A673 (cell line): ENCODE data around the gene MAPK4. TPM values are rescaled to one million over a fixed set of nuclear protein-coding genes. Genes with fewer than 3 reads are reported as not detected.

Experiments
- BruUV-seq: library from RNA; stranded (reverse); fragments of 400-500 nt; replicated peaks from 2 replicates; lab custom pipeline; 2021; lab: Mats Ljungman, UMichigan
- CTCF ChIA-PET: fragments of 300-600 bp; sonication (Branson Sonifier 250); formaldehyde crosslinking; loops from one replicate; lab custom pipeline; 2022; ENCODE audit warnings: antibody characterized with exemption; lab: Charles Lee
- POLR2A ChIA-PET: fragments of 300-600 bp; sonication (Branson Sonifier 250); formaldehyde crosslinking; loops from one replicate; lab custom pipeline; 2022; ENCODE audit warnings: antibody characterized with exemption; ENCODE audit not compliant: low non-redundant PET; lab: Charles Lee
- DNase-seq: peaks from one replicate; pipeline ENCODE4 v3.0.0-alpha.2; 2015; ENCODE audit warnings: low spot score
- H3K27ac ChIP-seq: fragments of 200-600 bp; sonication (generic); 2 replicates; pipeline ENCODE4 v1.5.1; 2016; ENCODE audit warnings: mixed run types, low read depth, mild to moderate bottlenecking, mixed read lengths, antibody characterized with exemption, low read length; ENCODE audit not compliant: poor library complexity, severe bottlenecking
- H3K27me3 ChIP-seq: fragments of 200-600 bp; sonication (generic); replicated peaks from 2 replicates; pipeline ENCODE4 v1.6.1; 2017; ENCODE audit warnings: mixed run types, low read depth, mild to moderate bottlenecking, mixed read lengths, antibody characterized with exemption, low read length; ENCODE audit not compliant: insufficient read depth, poor library complexity
- H3K36me3 ChIP-seq: fragments of 200-600 bp; sonication (generic); 2 replicates; pipeline ENCODE4 v1.6.1; 2016; ENCODE audit warnings: mixed run types, mild to moderate bottlenecking, mixed read lengths, antibody characterized with exemption, low read length; ENCODE audit not compliant: insufficient read depth, poor library complexity, severe bottlenecking
- H3K4me1 ChIP-seq: fragments of 200-600 bp; sonication (generic); 2 replicates; pipeline ENCODE4 v1.6.1; 2017; ENCODE audit warnings: mixed run types, mild to moderate bottlenecking, mixed read lengths, antibody characterized with exemption, low read length; ENCODE audit not compliant: insufficient read depth, poor library complexity, severe bottlenecking
- H3K4me3 ChIP-seq: fragments of 200-600 bp; sonication (generic); 2 replicates; pipeline ENCODE4 v1.5.1; 2016; ENCODE audit warnings: low read depth, mixed run types, mild to moderate bottlenecking, mixed read lengths, low read length; ENCODE audit not compliant: poor library complexity, severe bottlenecking
- H3K9me3 ChIP-seq: fragments of 200-600 bp; sonication (generic); 2 replicates; pipeline ENCODE4 v1.6.1; 2016; ENCODE audit warnings: mixed run types, low read depth, mild to moderate bottlenecking, mixed read lengths, antibody characterized with exemption, low read length; ENCODE audit not compliant: poor library complexity, severe bottlenecking
- EZH2 ChIP-seq: fragments of 200-600 bp; sonication (generic); IDR thresholded peaks from 2 replicates; pipeline ENCODE4 v1.6.1; 2017; ENCODE audit warnings: borderline replicate concordance, low read depth, mild to moderate bottlenecking, mixed read lengths, antibody characterized with exemption, low read length; ENCODE audit not compliant: poor library complexity, severe bottlenecking
- intact Hi-C: fragments of 100-400 bp; cut with micrococcal nuclease; formaldehyde crosslinking; loops from one replicate; pipeline ENCODE4 v1.10.0; 2022; ENCODE audit not compliant: unreplicated experiment
- total RNA-seq: library from RNA; stranded (reverse); gene quantifications from 2 replicates; pipeline ENCODE4 v1.2.3, GENCODE V29; 2021
- TF ChIP-seq, protein P1 (sequence below): fragments of 300-800, 200-600 bp; sonication (generic); conservative IDR thresholded peaks from 2 replicates; pipeline ENCODE4 v1.5.1; 2017; ENCODE audit warnings: low read depth, mild to moderate bottlenecking, antibody characterized with exemption, low read length, moderate library complexity, mixed read lengths

Gene MAPK4
- total RNA-seq, 1 experiment from 2014 or later: 0.62 TPM

DNA sequence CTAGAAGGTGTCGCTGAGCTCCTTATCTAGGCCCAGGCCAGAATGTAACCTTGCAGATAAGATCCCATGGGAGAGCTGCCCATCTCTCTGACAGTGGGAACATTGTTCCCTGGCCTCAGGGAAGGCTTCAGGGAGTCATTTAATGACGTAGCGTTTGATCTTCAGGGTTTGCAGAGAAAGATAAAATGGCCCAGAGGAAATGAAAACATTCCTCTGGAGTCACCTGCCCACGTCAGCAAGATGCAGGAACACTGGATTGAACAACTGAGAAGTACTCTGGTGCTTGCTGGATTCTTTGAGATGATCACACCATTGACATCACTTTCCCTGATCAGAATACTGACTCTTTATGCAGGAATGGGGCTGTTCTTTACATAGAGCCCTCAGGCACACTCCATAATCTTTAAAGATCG lies 51.6 kb downstream of the MAPK4 start:
- H3K27me3 ChIP-seq: peaks cover 8% of the 10 kb centered on the region
- no peaks in the 10 kb centered on the region for H3K36me3 ChIP-seq
- ChIA-PET POLR2A (no interaction called here), CTCF (no interaction called here)
- H3K4me1 ChIP-seq: no peaks in the 10 kb centered on the region
- intact Hi-C loops: no loop called here
- H3K4me3 ChIP-seq: no peak overlapping the region
- no peaks in the 10 kb centered on the region for H3K9me3 ChIP-seq
- no peak for DNase-seq
- TF ChIP-seq, protein P1, sequence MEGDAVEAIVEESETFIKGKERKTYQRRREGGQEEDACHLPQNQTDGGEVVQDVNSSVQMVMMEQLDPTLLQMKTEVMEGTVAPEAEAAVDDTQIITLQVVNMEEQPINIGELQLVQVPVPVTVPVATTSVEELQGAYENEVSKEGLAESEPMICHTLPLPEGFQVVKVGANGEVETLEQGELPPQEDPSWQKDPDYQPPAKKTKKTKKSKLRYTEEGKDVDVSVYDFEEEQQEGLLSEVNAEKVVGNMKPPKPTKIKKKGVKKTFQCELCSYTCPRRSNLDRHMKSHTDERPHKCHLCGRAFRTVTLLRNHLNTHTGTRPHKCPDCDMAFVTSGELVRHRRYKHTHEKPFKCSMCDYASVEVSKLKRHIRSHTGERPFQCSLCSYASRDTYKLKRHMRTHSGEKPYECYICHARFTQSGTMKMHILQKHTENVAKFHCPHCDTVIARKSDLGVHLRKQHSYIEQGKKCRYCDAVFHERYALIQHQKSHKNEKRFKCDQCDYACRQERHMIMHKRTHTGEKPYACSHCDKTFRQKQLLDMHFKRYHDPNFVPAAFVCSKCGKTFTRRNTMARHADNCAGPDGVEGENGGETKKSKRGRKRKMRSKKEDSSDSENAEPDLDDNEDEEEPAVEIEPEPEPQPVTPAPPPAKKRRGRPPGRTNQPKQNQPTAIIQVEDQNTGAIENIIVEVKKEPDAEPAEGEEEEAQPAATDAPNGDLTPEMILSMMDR: no peak
- TF ChIP-seq EZH2: no peak
- no TSS peak for BruUV-seq
- no peak overlapping the region for H3K27ac ChIP-seq

DNA sequence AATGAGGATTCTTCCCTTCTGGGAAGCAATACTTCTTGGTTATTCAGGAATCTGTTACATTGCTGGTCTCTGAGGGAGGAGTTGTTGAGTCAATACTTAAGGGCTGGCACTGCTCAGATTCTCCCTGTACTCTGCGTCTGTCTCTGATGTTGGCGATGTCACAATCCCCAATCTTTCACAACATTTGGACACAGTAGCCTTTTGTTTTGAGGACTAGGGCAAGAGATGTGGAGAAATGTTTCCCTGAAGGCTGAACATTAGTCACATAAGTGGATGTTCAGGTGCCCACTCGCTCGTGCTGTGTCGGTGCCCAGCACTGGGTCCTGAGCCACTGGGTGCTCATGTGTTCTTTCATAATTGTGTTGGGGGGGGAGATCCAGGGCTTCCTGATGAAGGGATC lies 55.0 kb downstream of the MAPK4 start:
- H3K9me3 ChIP-seq: no peaks in the 10 kb centered on the region
- no peak for DNase-seq
- intact Hi-C loops: no loop called here
- H3K27ac ChIP-seq: no peak overlapping the region
- no TSS peak for BruUV-seq
- H3K36me3 ChIP-seq: no peaks in the 10 kb centered on the region
- no peaks in the 10 kb centered on the region for H3K4me1 ChIP-seq
- ChIA-PET POLR2A (no interaction called here), CTCF (no interaction called here)
- H3K27me3 ChIP-seq: peaks cover 22% of the 10 kb centered on the region
- H3K4me3 ChIP-seq: no peak overlapping the region
- no peak for TF ChIP-seq EZH2
- TF ChIP-seq, protein P1: no peak

DNA sequence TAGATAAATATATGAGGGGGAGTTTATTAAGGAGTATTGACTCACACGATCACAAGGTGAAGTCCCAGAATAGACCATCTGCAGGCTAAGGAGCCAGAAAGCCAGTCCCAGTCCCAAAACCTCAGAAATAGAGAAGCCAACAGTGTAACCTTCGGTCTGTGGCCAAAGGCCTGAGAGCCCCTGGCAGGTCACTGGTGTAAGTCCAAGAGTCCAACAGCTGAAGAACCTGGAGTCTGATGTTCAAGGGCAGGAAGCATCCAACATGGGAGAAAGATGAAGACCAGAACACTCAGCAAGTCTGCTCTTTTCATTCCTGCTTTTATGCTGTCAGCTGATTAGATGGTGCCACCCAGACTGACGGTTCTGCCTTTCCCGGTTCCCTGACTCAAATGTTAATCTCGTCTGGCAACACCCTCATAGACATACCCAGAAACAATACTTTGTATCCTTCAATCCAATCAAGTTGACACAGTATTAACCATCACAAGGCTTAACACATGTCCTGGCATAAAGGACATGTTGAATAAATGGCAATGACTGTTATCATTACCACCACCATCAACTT lies 56.7 kb downstream of the MAPK4 start:
- no peaks in the 10 kb centered on the region for H3K9me3 ChIP-seq
- H3K27me3 ChIP-seq: peaks cover 22% of the 10 kb centered on the region
- no peaks in the 10 kb centered on the region for H3K36me3 ChIP-seq
- no TSS peak for BruUV-seq
- TF ChIP-seq, protein P1: no peak
- TF ChIP-seq EZH2: no peak
- intact Hi-C loops: no loop called here
- CTCF ChIA-PET: no interaction called here
- H3K4me3 ChIP-seq: no peak overlapping the region
- no peak overlapping the region for H3K27ac ChIP-seq
- DNase-seq: no peak
- POLR2A ChIA-PET: no interaction called here
- H3K4me1 ChIP-seq: no peaks in the 10 kb centered on the region
